Naive thymus-derived CD8-positive, alpha-beta T cell (primary cell): Measurements from ENCODE around the gene TMTC2. TPM values are rescaled to one million over a fixed set of nuclear protein-coding genes. Genes with fewer than 3 reads are reported as not detected.

Experiments used
- ATAC-seq, 2 donors: fragments of 150-1000 bp; cut with Tn5 transposase in 1 of 2; sonication (Bioruptor Pico), chemical (Tn5 transposase) in 1 of 2; 1 replicate in 1 of 2; 2 replicates in 1 of 2; pipeline ENCODE4 v1.10.0; 2021; ENCODE audit warnings: mild to moderate bottlenecking in 2 of 2, moderate library complexity in 2 of 2
- POLR2A ChIA-PET: fragments of 350-600 bp; sonication (Branson Sonifier 250); formaldehyde crosslinking; loops from one replicate; lab custom pipeline; 2021; ENCODE audit warnings: antibody characterized with exemption; lab: Charles Lee
- DNase-seq, 10 donors: peaks; one replicate each; pipeline versions ENCODE4 v3.0.0 to v3.0.0-alpha.2; 2020 to 2022
- H3K27ac Mint-ChIP-seq, 10 donors: one replicate each; pipeline ENCODE4 v1.8.0; 2020 to 2022; ENCODE audit warnings: mild to moderate bottlenecking in 10 of 10, mixed read lengths in 10 of 10, moderate library complexity in 4 of 10, inconsistent platforms in 1 of 10
- H3K27me3 Mint-ChIP-seq, 5 donors: one replicate each; pipeline ENCODE4 v1.8.0; 2021 to 2022; ENCODE audit warnings: mixed read lengths in 5 of 5
- H3K36me3 Mint-ChIP-seq, 3 donors: one replicate each; pipeline ENCODE4 v1.8.0; 2020 to 2022; ENCODE audit warnings: mixed read lengths in 3 of 3, mild to moderate bottlenecking in 2 of 3, inconsistent platforms in 1 of 3
- H3K4me1 Mint-ChIP-seq, 4 donors: one replicate each; pipeline ENCODE4 v1.8.0; 2021 to 2022; ENCODE audit warnings: mixed read lengths in 4 of 4
- H3K4me3 Mint-ChIP-seq, 10 donors: one replicate each; pipeline ENCODE4 v1.8.0; 2020 to 2022; ENCODE audit warnings: mild to moderate bottlenecking in 10 of 10, mixed read lengths in 10 of 10, moderate library complexity in 6 of 10, inconsistent platforms in 1 of 10
- H3K9me3 Mint-ChIP-seq, 9 donors: one replicate each; pipeline ENCODE4 v1.8.0; 2020 to 2022; ENCODE audit warnings: mixed read lengths in 9 of 9, mild to moderate bottlenecking in 3 of 9, inconsistent platforms in 1 of 9, moderate library complexity in 1 of 9
- polyA plus RNA-seq, 3 donors: library from polyadenylated mRNA; unstranded; fragments of 300-500 nt; fragmentation: Illumina TruSeq; gene quantifications; one replicate each; pipeline ENCODE4 v1.2.3, GENCODE V29; 2021
- total RNA-seq, 8 experiments: library from RNA in 2 of 8; stranded (reverse) in 2 of 8; gene quantifications; one replicate each; pipeline ENCODE4 v1.2.3 and lab custom pipeline; 2021 to 2026

TMTC2 gene
- total and polyA plus RNA-seq, 5 experiments from 2014 or later: 0.14 to 4.0 (median 1.9) TPM; not detected in 1

DNA sequence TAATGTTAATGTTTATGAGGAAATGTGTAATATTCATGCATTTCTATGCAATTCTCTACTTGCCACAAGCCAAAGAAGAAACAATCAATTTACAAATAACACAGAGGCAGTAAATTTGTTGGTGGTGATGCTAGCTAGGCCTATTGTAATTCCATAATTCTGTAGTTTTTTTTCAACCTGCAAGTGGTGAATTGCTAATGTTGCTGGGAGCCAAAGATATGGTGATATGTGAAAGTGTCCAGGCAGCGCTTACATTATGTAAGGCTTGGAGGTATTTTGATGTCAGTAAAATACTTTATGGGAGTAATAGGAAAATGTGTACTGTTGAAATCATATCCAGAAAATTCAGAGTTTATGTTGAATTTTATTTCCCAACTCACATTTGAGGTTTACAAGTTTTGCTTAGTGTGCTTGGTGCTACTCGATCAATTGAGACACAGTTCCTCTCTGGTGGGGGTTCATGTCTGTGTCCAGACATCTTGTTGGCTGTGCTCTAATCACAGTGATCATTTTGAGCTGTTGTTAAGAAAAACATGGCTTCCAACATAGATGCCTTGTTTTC lies 23.2 kb downstream of the TMTC2 start:
- H3K9me3 Mint-ChIP-seq: peaks cover 0 to 4% (median 0%) of the 10 kb centered on the region in 9 donors
- DNase-seq (no peak), ATAC-seq (no peak)
- H3K4me1 Mint-ChIP-seq: no peaks in the 10 kb centered on the region
- POLR2A ChIA-PET: no interaction called here
- no peak overlapping the region for H3K4me3 Mint-ChIP-seq
- H3K27me3 Mint-ChIP-seq: no peaks in the 10 kb centered on the region
- H3K36me3 Mint-ChIP-seq: no peaks in the 10 kb centered on the region
- no peak overlapping the region for H3K27ac Mint-ChIP-seq

DNA sequence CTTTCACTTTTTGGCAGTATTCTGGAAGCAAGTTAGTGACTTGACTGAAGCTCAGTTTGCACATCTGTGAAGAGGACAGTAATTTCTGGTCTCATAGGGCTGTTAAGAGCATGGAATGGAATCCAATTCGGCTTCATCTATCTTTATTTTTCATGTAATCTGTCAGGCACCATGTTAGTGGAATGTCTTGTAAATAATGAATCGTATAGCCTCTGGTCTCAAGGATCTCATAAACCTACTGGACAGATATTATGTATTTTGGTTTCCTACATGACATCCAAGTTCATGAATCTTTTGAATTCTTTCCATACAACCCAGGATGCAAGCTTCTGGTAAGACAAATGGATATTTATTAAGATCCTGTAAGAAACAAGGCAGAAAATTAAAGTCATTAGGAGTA lies 24.0 kb downstream of the TMTC2 start:
- H3K36me3 Mint-ChIP-seq: no peaks in the 10 kb centered on the region
- POLR2A ChIA-PET: no interaction called here
- no peak for ATAC-seq
- H3K9me3 Mint-ChIP-seq: peaks cover 0 to 4% (median 0%) of the 10 kb centered on the region in 9 donors
- DNase-seq: no peak
- no peak overlapping the region for H3K4me3 Mint-ChIP-seq
- no peaks in the 10 kb centered on the region for H3K4me1 Mint-ChIP-seq
- H3K27me3 Mint-ChIP-seq: no peaks in the 10 kb centered on the region
- no peak overlapping the region for H3K27ac Mint-ChIP-seq

DNA sequence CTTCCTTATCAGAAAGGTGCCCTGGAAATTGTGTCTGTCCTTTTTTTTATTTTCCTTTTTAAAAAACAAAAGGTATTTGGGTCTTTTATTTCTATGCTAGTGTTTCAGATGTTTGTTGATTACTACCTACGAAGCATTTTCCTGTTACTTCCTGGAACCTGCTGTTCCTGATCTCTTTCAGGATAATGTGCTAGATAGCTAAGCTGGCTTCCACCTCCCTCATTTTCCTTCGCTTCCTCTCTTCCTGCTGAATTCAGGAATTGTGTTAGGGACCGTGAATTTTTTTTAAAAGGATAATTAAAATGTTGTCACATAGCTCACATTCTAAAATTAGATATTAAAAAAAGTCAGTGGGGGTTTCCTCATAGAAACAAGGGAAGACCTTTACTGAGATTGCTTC lies 27.7 kb downstream of the TMTC2 start:
- Mint-ChIP-seq H3K9me3 (peaks cover 0 to 4% (median 0%) of the 10 kb centered on the region in 9 donors), H3K4me1 (no peaks in the 10 kb centered on the region), H3K4me3 (no peak overlapping the region), H3K27ac (no peak overlapping the region), H3K27me3 (no peaks in the 10 kb centered on the region), H3K36me3 (no peaks in the 10 kb centered on the region)
- POLR2A ChIA-PET: no interaction called here
- no peak for ATAC-seq
- no peak for DNase-seq

DNA sequence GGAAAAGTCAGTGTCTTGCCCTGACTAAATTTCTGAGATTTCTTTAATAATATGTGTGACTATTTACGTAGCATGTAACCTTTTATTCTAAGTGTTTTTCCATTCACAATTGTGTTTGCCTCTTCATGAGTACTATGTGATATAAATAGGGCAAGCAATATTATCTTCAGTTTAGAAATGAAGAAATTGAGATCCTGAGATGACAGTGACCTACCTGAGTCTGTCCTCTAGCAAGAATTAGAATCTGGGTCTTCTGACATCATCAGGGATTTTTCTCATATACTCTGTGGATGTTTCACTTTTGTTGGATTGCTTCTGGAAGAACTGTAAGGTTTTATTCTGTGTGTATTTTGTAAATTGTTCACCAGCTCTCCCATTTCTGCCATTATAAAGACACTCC lies 35.0 kb downstream of the TMTC2 start:
- no peaks in the 10 kb centered on the region for H3K4me1 Mint-ChIP-seq
- H3K27ac Mint-ChIP-seq: no peak overlapping the region
- H3K4me3 Mint-ChIP-seq: no peak overlapping the region
- ATAC-seq: no peak
- POLR2A ChIA-PET: no interaction called here
- no peaks in the 10 kb centered on the region for H3K27me3 Mint-ChIP-seq
- peaks cover 0 to 5% (median 0%) of the 10 kb centered on the region in 9 donors for H3K9me3 Mint-ChIP-seq
- DNase-seq: no peak
- H3K36me3 Mint-ChIP-seq: peaks cover 0 to 4% (median 0%) of the 10 kb centered on the region in 3 donors

DNA sequence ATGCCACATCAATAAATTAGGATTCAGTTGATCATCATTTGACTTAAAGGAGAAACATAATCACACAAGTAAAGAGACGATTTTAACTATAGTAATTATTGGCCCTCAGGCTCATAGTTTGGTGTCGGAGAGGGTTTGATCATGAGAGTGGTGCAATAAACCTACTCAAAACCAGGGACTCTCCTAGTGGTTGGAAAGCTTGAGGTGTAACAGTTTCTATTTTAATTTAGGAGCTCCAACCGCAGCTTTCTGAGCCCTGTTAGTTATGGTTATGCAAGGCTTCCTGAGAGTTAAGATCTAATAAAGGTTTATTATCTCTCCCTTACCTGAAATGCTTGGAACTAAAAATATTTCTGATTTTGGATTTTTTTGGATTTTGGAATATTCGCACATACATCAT lies 36.4 kb downstream of the TMTC2 start:
- ATAC-seq (no peak), DNase-seq (no peak)
- no peaks in the 10 kb centered on the region for H3K27me3 Mint-ChIP-seq
- H3K9me3 Mint-ChIP-seq: peaks cover 0 to 5% (median 0%) of the 10 kb centered on the region in 9 donors
- H3K36me3 Mint-ChIP-seq: peaks cover 0 to 4% (median 0%) of the 10 kb centered on the region in 3 donors
- H3K4me1 Mint-ChIP-seq: no peaks in the 10 kb centered on the region
- POLR2A ChIA-PET: no interaction called here
- no peak overlapping the region for H3K4me3 Mint-ChIP-seq
- H3K27ac Mint-ChIP-seq: no peak overlapping the region

DNA sequence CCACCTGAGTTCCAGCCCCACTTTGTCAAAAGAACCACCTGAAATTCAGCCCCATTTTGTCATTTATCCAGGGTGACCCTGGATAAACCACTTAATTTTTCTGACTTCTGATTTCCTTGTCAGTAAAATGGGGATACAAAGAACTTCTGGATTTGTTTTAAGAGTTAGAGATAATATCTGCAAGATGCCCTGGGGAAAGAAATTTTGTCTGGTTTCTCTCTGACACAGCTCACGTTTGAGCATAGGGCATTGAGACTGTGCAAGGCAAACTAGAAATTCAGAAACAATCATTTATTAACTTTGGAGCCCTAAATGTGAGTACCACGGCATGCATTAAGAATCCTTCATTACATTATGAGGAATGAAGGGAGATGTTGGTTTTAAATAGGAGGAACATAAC lies 37.2 kb downstream of the TMTC2 start:
- no peak overlapping the region for H3K27ac Mint-ChIP-seq
- ATAC-seq (no peak), DNase-seq (no peak)
- peaks cover 0 to 5% (median 0%) of the 10 kb centered on the region in 9 donors for H3K9me3 Mint-ChIP-seq
- peaks cover 0 to 4% (median 0%) of the 10 kb centered on the region in 3 donors for H3K36me3 Mint-ChIP-seq
- H3K27me3 Mint-ChIP-seq: no peaks in the 10 kb centered on the region
- H3K4me3 Mint-ChIP-seq: no peak overlapping the region
- no peaks in the 10 kb centered on the region for H3K4me1 Mint-ChIP-seq
- POLR2A ChIA-PET: no interaction called here

DNA sequence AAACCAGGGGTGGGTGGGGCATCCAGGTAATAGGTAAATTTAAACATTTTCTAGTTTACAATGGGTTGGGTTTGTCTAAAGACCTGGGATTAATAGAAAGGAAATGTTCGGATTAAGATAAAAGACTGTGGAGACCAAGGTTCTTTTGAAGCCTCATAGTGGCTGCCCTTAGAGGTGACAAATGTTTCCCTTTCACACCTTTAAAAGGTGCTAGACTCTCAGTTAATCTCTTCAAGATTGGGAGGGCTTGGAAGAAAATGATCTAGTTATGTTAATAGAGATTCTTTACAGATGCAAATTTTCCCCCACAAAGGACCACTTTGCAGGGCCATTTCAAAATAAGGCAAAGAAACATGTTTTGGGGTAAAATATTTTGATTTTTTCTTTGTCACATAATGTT lies 39.0 kb downstream of the TMTC2 start:
- Mint-ChIP-seq H3K4me3 (no peak overlapping the region), H3K9me3 (peaks cover 0 to 8% (median 0%) of the 10 kb centered on the region in 9 donors), H3K4me1 (no peaks in the 10 kb centered on the region), H3K27me3 (no peaks in the 10 kb centered on the region), H3K36me3 (peaks cover 0 to 4% (median 0%) of the 10 kb centered on the region in 3 donors), H3K27ac (no peak overlapping the region)
- DNase-seq: no peak
- POLR2A ChIA-PET: no interaction called here
- no peak for ATAC-seq

DNA sequence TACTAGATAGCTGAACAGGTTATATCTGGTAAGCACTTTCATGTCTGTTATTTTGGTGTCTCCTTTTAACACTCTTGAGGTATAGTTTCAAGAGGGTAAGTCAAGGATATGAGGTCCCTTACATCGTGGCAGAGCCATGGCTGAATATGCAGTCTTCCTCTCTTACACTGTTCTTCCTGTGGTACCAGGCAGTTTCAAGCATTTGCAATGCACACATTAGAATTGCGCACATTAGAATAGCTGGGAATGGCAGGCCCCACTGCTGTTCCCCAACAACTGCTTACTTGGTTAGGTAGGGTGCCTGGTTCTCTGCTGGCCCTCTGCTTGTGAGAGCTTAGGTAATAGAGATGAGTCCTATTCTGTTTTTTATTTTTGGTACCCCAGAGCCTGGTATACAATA lies 41.2 kb downstream of the TMTC2 start:
- DNase-seq (no peak), ATAC-seq (no peak)
- POLR2A ChIA-PET: no interaction called here
- Mint-ChIP-seq H3K27ac (no peak overlapping the region), H3K4me3 (no peak overlapping the region), H3K27me3 (no peaks in the 10 kb centered on the region), H3K4me1 (no peaks in the 10 kb centered on the region), H3K9me3 (peaks cover 0 to 8% (median 0%) of the 10 kb centered on the region in 9 donors), H3K36me3 (peaks cover 0 to under 1% (median 0%) of the 10 kb centered on the region in 3 donors)

DNA sequence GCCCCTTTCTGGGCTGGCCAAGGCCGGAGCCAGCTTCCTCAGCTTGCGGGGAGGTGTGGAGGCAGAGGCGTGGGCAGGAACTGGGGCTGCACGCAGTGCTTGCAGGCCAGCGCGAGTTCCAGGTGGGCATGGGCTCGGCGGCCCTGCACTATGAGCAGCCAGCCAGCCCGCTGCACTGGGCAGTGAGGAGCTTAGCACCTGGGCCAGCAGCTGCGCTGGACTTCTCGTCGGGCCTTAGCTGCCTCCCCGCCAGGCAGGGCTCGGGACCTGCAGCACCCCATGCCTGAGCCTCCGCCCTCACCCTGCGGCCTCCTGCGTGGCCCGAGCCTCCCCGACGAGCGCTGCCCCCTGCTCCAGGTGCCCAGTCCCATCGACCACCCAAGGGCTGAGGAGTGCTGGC lies 42.0 kb downstream of the TMTC2 start:
- Mint-ChIP-seq H3K9me3 (peaks cover 0 to 8% (median 0%) of the 10 kb centered on the region in 9 donors), H3K36me3 (no peaks in the 10 kb centered on the region), H3K4me1 (no peaks in the 10 kb centered on the region), H3K27me3 (no peaks in the 10 kb centered on the region), H3K4me3 (no peak overlapping the region), H3K27ac (no peak overlapping the region)
- DNase-seq: no peak
- POLR2A ChIA-PET: no interaction called here
- ATAC-seq: no peak

DNA sequence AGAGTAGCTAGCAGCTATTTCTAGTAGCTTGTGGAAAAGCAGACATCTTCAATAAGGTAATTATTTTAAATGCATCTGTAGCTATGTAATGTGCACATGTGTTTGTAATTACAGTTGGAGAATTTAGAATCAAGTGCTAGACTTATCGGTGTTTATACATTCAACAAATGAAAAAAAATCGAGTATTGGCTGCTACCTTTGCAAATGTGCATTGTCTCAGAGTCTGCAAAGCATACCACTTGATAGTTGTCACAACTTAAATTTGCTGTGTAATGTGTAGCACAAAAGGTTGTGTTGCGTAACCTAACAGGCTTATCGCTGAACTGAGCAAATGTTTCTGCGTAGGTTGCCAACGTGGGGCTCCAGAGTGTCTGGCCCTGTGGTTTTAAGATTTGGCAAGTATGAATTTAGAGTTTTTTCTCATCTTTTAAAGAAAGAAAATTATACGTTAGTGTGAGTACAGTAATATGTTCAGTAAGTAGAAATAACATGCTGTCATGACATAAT lies 44.3 kb downstream of the TMTC2 start:
- H3K4me1 Mint-ChIP-seq: no peaks in the 10 kb centered on the region
- POLR2A ChIA-PET: no interaction called here
- no peaks in the 10 kb centered on the region for H3K27me3 Mint-ChIP-seq
- no peaks in the 10 kb centered on the region for H3K36me3 Mint-ChIP-seq
- H3K9me3 Mint-ChIP-seq: peaks cover 0 to 6% (median 0%) of the 10 kb centered on the region in 9 donors
- no peak for ATAC-seq
- no peak for DNase-seq
- no peak overlapping the region for H3K27ac Mint-ChIP-seq
- H3K4me3 Mint-ChIP-seq: no peak overlapping the region

DNA sequence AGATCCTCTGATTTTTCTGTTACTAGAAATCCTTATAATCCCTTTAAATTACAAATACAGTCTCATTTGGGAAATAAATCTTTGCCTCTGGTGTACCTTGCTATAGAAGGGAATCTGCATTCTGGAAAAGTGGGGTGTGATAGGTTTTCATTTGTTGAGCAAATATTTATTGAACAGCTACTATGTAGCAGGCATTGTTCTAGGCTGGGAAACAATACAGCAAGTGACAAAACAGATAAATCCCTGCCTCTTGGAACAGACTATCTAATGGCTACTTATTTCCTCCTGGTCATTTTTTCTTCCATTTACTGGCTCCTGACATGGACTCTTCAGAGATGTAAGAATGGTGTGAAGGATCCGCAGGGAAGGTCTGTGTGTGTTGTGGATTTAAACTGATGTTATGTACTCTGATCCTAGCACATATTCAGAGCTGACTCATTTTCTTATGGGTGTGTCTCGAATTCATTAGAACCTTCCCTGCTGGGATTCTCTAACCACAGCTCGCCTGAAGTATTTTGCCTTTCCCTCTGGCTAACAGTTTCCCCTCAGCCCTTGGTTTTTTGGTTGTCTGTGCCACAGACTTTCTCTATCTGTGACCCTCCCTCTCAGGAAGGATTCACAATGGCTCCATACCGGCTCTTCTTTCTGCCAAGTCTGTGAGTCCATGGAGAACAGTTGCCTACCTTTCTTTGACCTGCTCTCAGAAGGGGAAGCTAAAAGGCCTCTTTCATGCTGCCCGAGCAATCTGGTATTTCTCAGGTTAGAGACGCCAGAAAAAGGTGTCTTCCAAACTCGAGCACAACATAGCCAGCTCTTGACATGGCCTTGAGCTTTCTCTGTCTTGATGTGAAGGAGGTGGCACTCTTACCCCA lies 53.7 kb downstream of the TMTC2 start:
- POLR2A ChIA-PET: no interaction called here

DNA sequence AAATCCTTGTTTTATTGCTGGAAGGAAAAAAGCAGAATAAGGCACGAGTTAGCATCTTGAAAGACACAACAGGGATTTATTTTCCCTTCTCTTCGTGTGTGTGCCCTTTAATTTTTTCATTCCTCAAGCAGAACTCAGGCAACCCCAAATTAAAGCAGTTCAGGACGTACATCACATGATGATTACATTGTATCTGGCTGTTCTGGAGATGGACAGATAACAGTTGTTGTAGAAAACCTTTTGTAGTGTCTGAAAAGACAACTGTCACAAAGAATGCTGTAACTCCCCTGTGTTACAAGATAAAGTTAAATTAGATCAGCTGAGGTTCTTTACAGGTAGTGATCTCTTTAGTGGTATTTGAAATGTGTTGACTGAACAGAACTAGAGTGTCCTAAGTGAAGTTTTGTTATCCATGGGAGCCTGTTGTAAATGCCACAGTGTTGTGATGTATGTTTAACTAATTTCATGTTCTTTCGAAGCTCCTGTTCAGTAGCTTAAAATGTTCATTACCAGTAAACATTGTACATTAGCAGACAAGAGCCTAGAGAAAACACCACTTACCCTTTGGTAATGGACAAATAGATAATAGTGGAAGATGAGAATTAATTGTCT lies 58.5 kb downstream of the TMTC2 start:
- Mint-ChIP-seq H3K9me3 (peaks cover 0 to under 1% (median 0%) of the 10 kb centered on the region in 9 donors), H3K27ac (no peak overlapping the region), H3K4me1 (no peaks in the 10 kb centered on the region), H3K36me3 (no peaks in the 10 kb centered on the region), H3K27me3 (no peaks in the 10 kb centered on the region), H3K4me3 (no peak overlapping the region)
- POLR2A ChIA-PET: no interaction called here
- DNase-seq (no peak), ATAC-seq (no peak)

More for the DNA sequence above, 53.7 kb downstream of the TMTC2 start:
- Mint-ChIP-seq H3K27ac (no peak overlapping the region), H3K27me3 (no peaks in the 10 kb centered on the region), H3K4me3 (no peak overlapping the region), H3K36me3 (no peaks in the 10 kb centered on the region), H3K9me3 (no peaks in the 10 kb centered on the region), H3K4me1 (no peaks in the 10 kb centered on the region)
- no peak for ATAC-seq
- DNase-seq: no peak

DNA sequence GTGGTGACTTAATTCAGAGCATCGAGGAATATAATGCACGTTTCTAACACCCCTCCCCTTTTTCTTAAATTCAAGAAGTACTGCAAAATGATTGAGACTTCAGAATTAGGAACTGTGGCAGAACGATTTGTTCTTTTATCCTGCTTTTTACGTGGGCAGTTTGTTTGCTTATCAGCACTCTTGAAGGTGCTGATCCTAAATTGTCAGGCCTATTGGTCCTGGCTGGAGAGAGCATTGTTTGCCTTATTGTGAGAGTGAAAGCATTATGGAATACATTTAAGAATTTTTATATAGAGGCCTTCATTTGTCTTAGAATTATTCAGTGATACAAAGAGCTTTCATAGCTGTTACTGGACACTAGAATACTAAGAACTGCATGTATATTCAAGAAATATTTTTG lies 59.1 kb downstream of the TMTC2 start:
- DNase-seq (no peak), ATAC-seq (no peak)
- Mint-ChIP-seq H3K9me3 (peaks cover 0 to 7% (median 0%) of the 10 kb centered on the region in 9 donors), H3K27me3 (no peaks in the 10 kb centered on the region), H3K4me3 (no peak overlapping the region), H3K27ac (no peak overlapping the region), H3K4me1 (no peaks in the 10 kb centered on the region), H3K36me3 (peaks cover 0 to under 1% (median 0%) of the 10 kb centered on the region in 3 donors)
- POLR2A ChIA-PET: no interaction called here
